Measurements from ENCODE around the gene LSAMP.

DNA sequence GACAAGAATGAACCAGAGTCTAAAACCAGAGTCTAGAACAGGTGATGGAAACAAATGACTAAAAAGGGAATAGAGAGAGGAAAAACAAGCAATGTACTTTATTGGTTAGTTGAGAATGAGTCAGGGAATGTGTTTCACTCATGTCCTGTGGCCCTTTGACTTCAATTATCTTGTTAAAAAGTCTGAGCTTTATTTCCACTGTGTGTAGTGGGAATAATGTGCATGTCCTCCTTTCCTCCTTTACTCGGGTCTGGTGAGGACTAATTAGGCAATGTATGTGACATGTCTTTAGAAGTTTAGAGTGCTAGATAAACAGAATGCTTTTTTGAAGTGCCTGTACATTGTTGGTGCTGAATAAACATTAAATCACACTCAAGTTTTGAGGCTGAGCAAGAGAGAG lies 21.3 kb downstream of the LSAMP start:
- TF ChIP-seq, protein P1, sequence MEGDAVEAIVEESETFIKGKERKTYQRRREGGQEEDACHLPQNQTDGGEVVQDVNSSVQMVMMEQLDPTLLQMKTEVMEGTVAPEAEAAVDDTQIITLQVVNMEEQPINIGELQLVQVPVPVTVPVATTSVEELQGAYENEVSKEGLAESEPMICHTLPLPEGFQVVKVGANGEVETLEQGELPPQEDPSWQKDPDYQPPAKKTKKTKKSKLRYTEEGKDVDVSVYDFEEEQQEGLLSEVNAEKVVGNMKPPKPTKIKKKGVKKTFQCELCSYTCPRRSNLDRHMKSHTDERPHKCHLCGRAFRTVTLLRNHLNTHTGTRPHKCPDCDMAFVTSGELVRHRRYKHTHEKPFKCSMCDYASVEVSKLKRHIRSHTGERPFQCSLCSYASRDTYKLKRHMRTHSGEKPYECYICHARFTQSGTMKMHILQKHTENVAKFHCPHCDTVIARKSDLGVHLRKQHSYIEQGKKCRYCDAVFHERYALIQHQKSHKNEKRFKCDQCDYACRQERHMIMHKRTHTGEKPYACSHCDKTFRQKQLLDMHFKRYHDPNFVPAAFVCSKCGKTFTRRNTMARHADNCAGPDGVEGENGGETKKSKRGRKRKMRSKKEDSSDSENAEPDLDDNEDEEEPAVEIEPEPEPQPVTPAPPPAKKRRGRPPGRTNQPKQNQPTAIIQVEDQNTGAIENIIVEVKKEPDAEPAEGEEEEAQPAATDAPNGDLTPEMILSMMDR (IDR thresholded peaks at IDR 0.05) = no peak
- no peak for TF ChIP-seq POLR2A (IDR thresholded peaks at IDR 0.05)

Measured in esophagus squamous epithelium (tissue), 4 donors.